GM23338 (cell line): ENCODE data around the gene ANKFY1. TPM values are rescaled to one million over a fixed set of nuclear protein-coding genes. Genes with fewer than 3 reads are reported as not detected.

ENCODE experiments used
- ATAC-seq: fragments of 200-7000 bp; cut with Tn5 transposase; 3 replicates; pipeline ENCODE4 v1.9.1; 2020
- DNase-seq: peaks from one replicate; pipeline ENCODE4 v3.0.0-alpha.2; 2015; ENCODE audit warnings: low spot score
- H2AFZ ChIP-seq: fragments of 200-600 bp; sonication (generic); 2 replicates; pipeline ENCODE4 v1.8.0; 2016; ENCODE audit warnings: antibody characterized with exemption, mild to moderate bottlenecking, moderate library complexity
- H3F3A ChIP-seq: fragments of 200-600 bp; sonication (generic); replicated peaks from 2 replicates; pipeline ENCODE4 v1.8.0; 2017; ENCODE audit warnings: antibody characterized with exemption, mixed run types, low read depth
- H3K27ac ChIP-seq: fragments of 200-600 bp; sonication (generic); 2 replicates; pipeline ENCODE4 v1.6.1; 2016; ENCODE audit warnings: low read depth
- H3K27me3 ChIP-seq: fragments of 200-600 bp; sonication (generic); 2 replicates; pipeline ENCODE4 v1.8.0; 2016; ENCODE audit warnings: mild to moderate bottlenecking, mixed run types, moderate library complexity; ENCODE audit not compliant: insufficient read depth
- H3K36me3 ChIP-seq: fragments of 200-600 bp; sonication (generic); 2 replicates; pipeline ENCODE4 v1.8.0; 2016; ENCODE audit warnings: mild to moderate bottlenecking; ENCODE audit not compliant: insufficient read depth
- H3K4me1 ChIP-seq: fragments of 200-600 bp; sonication (generic); 2 replicates; pipeline ENCODE4 v1.8.0; 2016; ENCODE audit warnings: mild to moderate bottlenecking, moderate library complexity; ENCODE audit not compliant: insufficient read depth
- H3K4me2 ChIP-seq: fragments of 200-600 bp; sonication (generic); 2 replicates; pipeline ENCODE4 v1.7.1; 2017; ENCODE audit warnings: mixed run types
- H3K4me3 ChIP-seq: fragments of 200-600 bp; sonication (generic); 2 replicates; pipeline ENCODE4 v1.6.1; 2016; ENCODE audit warnings: mixed run types
- H3K79me2 ChIP-seq: fragments of 200-600 bp; sonication (generic); replicated peaks from 2 replicates; pipeline ENCODE4 v1.8.0; 2017; ENCODE audit warnings: mild to moderate bottlenecking; ENCODE audit not compliant: insufficient read depth
- H3K9me2 ChIP-seq: fragments of 200-600 bp; sonication (generic); 2 replicates; pipeline ENCODE4 v1.8.0; 2017; ENCODE audit not compliant: insufficient read depth
- H4K20me1 ChIP-seq: fragments of 200-600 bp; sonication (generic); replicated peaks from 2 replicates; pipeline ENCODE4 v1.8.0; 2017; ENCODE audit warnings: mild to moderate bottlenecking; ENCODE audit not compliant: insufficient read depth
- H3K27ac Mint-ChIP-seq: 2 replicates; pipeline ENCODE4 v1.8.0; 2020; ENCODE audit warnings: inconsistent platforms, mild to moderate bottlenecking, moderate library complexity, mixed read lengths
- H3K27me3 Mint-ChIP-seq: 3 replicates; pipeline ENCODE4 v1.8.0; 2022; ENCODE audit warnings: low read depth, mild to moderate bottlenecking, moderate library complexity, mixed read lengths, inconsistent platforms; ENCODE audit not compliant: insufficient read depth, poor library complexity
- H3K36me3 Mint-ChIP-seq: 3 replicates; pipeline ENCODE4 v1.8.0; 2021; ENCODE audit warnings: low read depth, mild to moderate bottlenecking, inconsistent platforms, moderate library complexity, mixed read lengths
- H3K4me1 Mint-ChIP-seq: 3 replicates; pipeline ENCODE4 v1.8.0; 2020; ENCODE audit warnings: mild to moderate bottlenecking, inconsistent platforms, mixed read lengths
- H3K4me3 Mint-ChIP-seq: 3 replicates; pipeline ENCODE4 v1.8.0; 2021; ENCODE audit warnings: moderate library complexity, mild to moderate bottlenecking, inconsistent platforms, mixed read lengths
- H3K9me3 Mint-ChIP-seq: 3 replicates; pipeline ENCODE4 v1.8.0; 2020; ENCODE audit warnings: moderate library complexity, mild to moderate bottlenecking, inconsistent platforms, mixed read lengths
- CREB1 ChIP-seq: fragments of 250-450 bp; sonication (Bioruptor Pico); IDR thresholded peaks from 2 replicates; pipeline ENCODE4 v1.5.0; 2020; ENCODE audit warnings: low read depth, mild to moderate bottlenecking, moderate library complexity
- CTCF ChIP-seq, 2 experiments: fragments of 200-600 bp in 1 of 2; sonication (generic) in 1 of 2; conservative IDR thresholded peaks; 2 replicates each; pipeline versions ENCODE4 v1.5.1 to v1.6.1; 2016 to 2017; ENCODE audit warnings: antibody characterized with exemption in 2 of 2, low read depth in 2 of 2, mild to moderate bottlenecking in 2 of 2, moderate library complexity in 1 of 2
- ETS1 ChIP-seq: IDR thresholded peaks from 2 replicates; pipeline ENCODE4 v1.6.1; 2016; ENCODE audit warnings: antibody characterized with exemption
- EZH2 ChIP-seq: fragments of 200-600 bp; sonication (generic); IDR thresholded peaks from one replicate; pipeline ENCODE4 v1.8.0; 2017; ENCODE audit warnings: antibody characterized with exemption, mild to moderate bottlenecking, low read depth; ENCODE audit not compliant: unreplicated experiment
- EZH2phosphoT487 ChIP-seq: fragments of 200-600 bp; sonication (generic); IDR thresholded peaks from one replicate; pipeline ENCODE4 v1.8.1; 2018; ENCODE audit warnings: antibody characterized with exemption; ENCODE audit not compliant: unreplicated experiment
- JUNB ChIP-seq: IDR thresholded peaks from one replicate; pipeline ENCODE4 v1.6.1; 2016; ENCODE audit warnings: antibody characterized with exemption; ENCODE audit not compliant: unreplicated experiment
- NANOG ChIP-seq: IDR thresholded peaks from 2 replicates; pipeline ENCODE4 v1.6.1; 2016; ENCODE audit warnings: antibody characterized with exemption, borderline replicate concordance
- POLR2AphosphoS5 ChIP-seq: IDR thresholded peaks from 2 replicates; pipeline ENCODE4 v1.6.1; 2016; ENCODE audit warnings: antibody characterized with exemption, low read depth
- REST ChIP-seq: IDR thresholded peaks from one replicate; pipeline ENCODE4 v1.6.1; 2018; ENCODE audit warnings: antibody characterized with exemption; ENCODE audit not compliant: unreplicated experiment
- STAT1 ChIP-seq: IDR thresholded peaks from one replicate; pipeline ENCODE4 v1.6.1; 2016; ENCODE audit warnings: antibody characterized with exemption; ENCODE audit not compliant: unreplicated experiment
- ZNF114 ChIP-seq: fragments of 250-450 bp; sonication (Bioruptor Pico); IDR thresholded peaks from 2 replicates; pipeline ENCODE4 v1.5.0; 2020; ENCODE audit warnings: mild to moderate bottlenecking, moderate library complexity
- ZNF331 ChIP-seq: fragments of 250-450 bp; sonication (Bioruptor Pico); IDR thresholded peaks from 2 replicates; pipeline ENCODE4 v1.5.0; 2020; ENCODE audit warnings: low read depth, mild to moderate bottlenecking, moderate library complexity
- ZNF462 ChIP-seq: fragments of 250-450 bp; sonication (Bioruptor Pico); IDR thresholded peaks from 2 replicates; pipeline ENCODE4 v1.5.0; 2020; ENCODE audit warnings: mild to moderate bottlenecking, moderate library complexity
- polyA plus RNA-seq: library from polyadenylated mRNA; unstranded; fragments of >200 nt; fragmentation: Nextera tagmentation; extraction: Ambion mirVana; gene quantifications from 2 replicates; pipeline ENCODE4 v1.2.1, GENCODE V29; 2016
- total RNA-seq: library from RNA; depleted of rRNA; stranded (reverse); fragments of >200 nt; shearing (Covaris generic); gene quantifications from 2 replicates; pipeline ENCODE4 v1.2.3, GENCODE V29; 2014

The ANKFY1 gene
- total and polyA plus RNA-seq, 2 experiments from 2014 or later = 12.9 to 44.4 TPM

GRCh38 chr17:4170639-4171280 is 93.0 kb downstream of the ANKFY1 start:
- no peak overlapping the region for H2AFZ ChIP-seq
- Mint-ChIP-seq H3K27ac (no peak overlapping the region), H3K4me3 (no peak overlapping the region), H3K36me3 (peaks cover 78% of the 10 kb centered on the region), H3K4me1 (no peaks in the 10 kb centered on the region), H3K27me3 (peaks cover 10% of the 10 kb centered on the region), H3K9me3 (no peaks in the 10 kb centered on the region; the same call in 2 of the 3 replicates)
- no peaks in the 10 kb centered on the region for H3K27me3 ChIP-seq
- H3K36me3 ChIP-seq = peaks cover 37% of the 10 kb centered on the region
- ATAC-seq (no peak), DNase-seq (no peak)
- no peak overlapping the region for H3K27ac ChIP-seq
- no peak for TF ChIP-seq CTCF (conservative IDR thresholded peaks at IDR 0.05; ENCODE audit: low read depth in 2 of 2)
- no peak for TF ChIP-seq ZNF462 (CRISPR knock-in tag)
- no peak for TF ChIP-seq ZNF114 (CRISPR knock-in tag)
- TF ChIP-seq CREB1 (CRISPR knock-in tag) = no peak
- TF ChIP-seq EZH2phosphoT487 = no peak
- TF ChIP-seq REST = no peak
- no peak for TF ChIP-seq EZH2
- TF ChIP-seq NANOG = no peak
- TF ChIP-seq ZNF331 (CRISPR knock-in tag) = no peak
- no peak for TF ChIP-seq ETS1
- no peak for TF ChIP-seq JUNB
- TF ChIP-seq POLR2AphosphoS5 = no peak
- no peak for TF ChIP-seq STAT1
- H3F3A ChIP-seq = no peaks in the 10 kb centered on the region
- H4K20me1 ChIP-seq = no peaks in the 10 kb centered on the region; the same call in 1 of the 2 replicates
- H3K4me3 ChIP-seq = no peak overlapping the region
- H3K79me2 ChIP-seq = no peaks in the 10 kb centered on the region
- no peak overlapping the region for H3K4me2 ChIP-seq
- no peaks in the 10 kb centered on the region for H3K4me1 ChIP-seq
- H3K9me2 ChIP-seq = no peaks in the 10 kb centered on the region
